GM19438 (cell line): Measurements from ENCODE around the gene NABP1.

ENCODE experiments used
- ATAC-seq: cut with Tn5 transposase; IDR thresholded peaks from one replicate; pipeline ENCODE4 v1.9.1; 2021; ENCODE audit warnings: low read depth; ENCODE audit not compliant: unreplicated experiment

Gene NABP1

GRCh38 chr2:191703079-191703725 lies 25.3 kb downstream of the NABP1 start:
- no peak for ATAC-seq

GRCh38 chr2:191705084-191705483 lies 27.1 kb downstream of the NABP1 start:
- no peak for ATAC-seq

GRCh38 chr2:191705701-191706100 lies 27.8 kb downstream of the NABP1 start:
- no peak for ATAC-seq

GRCh38 chr2:191706791-191707190 lies 28.9 kb downstream of the NABP1 start:
- ATAC-seq: no peak

GRCh38 chr2:191707542-191707941 lies 29.6 kb downstream of the NABP1 start:
- ATAC-seq: no peak

- ATAC-seq: no peak
Measured at GRCh38 chr2:191710411-191710900, 32.5 kb downstream of the NABP1 start.

GRCh38 chr2:191711621-191712020 lies 33.7 kb downstream of the NABP1 start:
- no peak for ATAC-seq

GRCh38 chr2:191713837-191714236 lies 35.9 kb downstream of the NABP1 start:
- no peak for ATAC-seq

GRCh38 chr2:191714925-191715324 lies 37.0 kb downstream of the NABP1 start:
- ATAC-seq: no peak

- ATAC-seq: no peak
Measured at GRCh38 chr2:191715471-191715870, 37.5 kb downstream of the NABP1 start.

- no peak for ATAC-seq
Measured at GRCh38 chr2:191719261-191719660, 41.3 kb downstream of the NABP1 start.

- no peak for ATAC-seq
Measured at GRCh38 chr2:191719938-191720337, 42.0 kb downstream of the NABP1 start.

GRCh38 chr2:191721331-191721730 lies 43.4 kb downstream of the NABP1 start:
- no peak for ATAC-seq

- peak; percentile 57 for ATAC-seq
Measured at GRCh38 chr2:191724015-191724414, 46.1 kb downstream of the NABP1 start.

- ATAC-seq: no peak
Measured at GRCh38 chr2:191728750-191729624, 51.1 kb downstream of the NABP1 start.

GRCh38 chr2:191730263-191730662 lies 52.3 kb downstream of the NABP1 start:
- no peak for ATAC-seq
